SU-DHL-6 (cell line): ENCODE measurements around the gene SLC4A7.

Experiments
- EZH2phosphoT487 ChIP-seq: fragments of 200-600 bp; sonication (generic), shearing (Covaris generic); conservative IDR thresholded peaks from 2 replicates; pipeline ENCODE4 v1.6.1; 2018; ENCODE audit warnings: mild to moderate bottlenecking, antibody characterized with exemption, low read length, moderate library complexity, mixed read lengths
- TF ChIP-seq, protein P1 (sequence below): fragments of 200-600 bp; sonication (generic); IDR thresholded peaks from one replicate; pipeline ENCODE4 v1.5.1; 2017; ENCODE audit warnings: antibody characterized with exemption, mild to moderate bottlenecking, low read length, moderate library complexity; ENCODE audit not compliant: insufficient read depth, poor library complexity, severe bottlenecking

DNA sequence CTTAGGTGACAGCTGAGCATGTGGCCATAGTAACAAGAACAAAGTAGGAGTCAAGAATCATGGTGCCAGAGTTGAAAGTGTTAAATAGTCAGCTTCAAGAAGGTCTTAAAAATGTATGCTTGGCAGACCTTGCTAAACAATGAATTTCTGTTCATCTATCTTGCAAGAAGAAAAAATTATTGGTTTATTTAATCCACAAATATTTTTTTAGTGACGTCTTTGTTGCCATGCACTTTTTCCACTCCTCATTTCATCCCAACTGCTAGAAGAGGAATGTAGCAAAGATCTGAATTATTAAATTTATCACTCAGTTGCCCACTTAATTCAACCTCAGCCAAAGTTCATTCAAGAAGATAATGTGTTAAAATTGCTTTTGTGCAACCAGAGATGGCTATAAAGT, 3.2 kb upstream of the SLC4A7 start:
- TF ChIP-seq, protein P1, sequence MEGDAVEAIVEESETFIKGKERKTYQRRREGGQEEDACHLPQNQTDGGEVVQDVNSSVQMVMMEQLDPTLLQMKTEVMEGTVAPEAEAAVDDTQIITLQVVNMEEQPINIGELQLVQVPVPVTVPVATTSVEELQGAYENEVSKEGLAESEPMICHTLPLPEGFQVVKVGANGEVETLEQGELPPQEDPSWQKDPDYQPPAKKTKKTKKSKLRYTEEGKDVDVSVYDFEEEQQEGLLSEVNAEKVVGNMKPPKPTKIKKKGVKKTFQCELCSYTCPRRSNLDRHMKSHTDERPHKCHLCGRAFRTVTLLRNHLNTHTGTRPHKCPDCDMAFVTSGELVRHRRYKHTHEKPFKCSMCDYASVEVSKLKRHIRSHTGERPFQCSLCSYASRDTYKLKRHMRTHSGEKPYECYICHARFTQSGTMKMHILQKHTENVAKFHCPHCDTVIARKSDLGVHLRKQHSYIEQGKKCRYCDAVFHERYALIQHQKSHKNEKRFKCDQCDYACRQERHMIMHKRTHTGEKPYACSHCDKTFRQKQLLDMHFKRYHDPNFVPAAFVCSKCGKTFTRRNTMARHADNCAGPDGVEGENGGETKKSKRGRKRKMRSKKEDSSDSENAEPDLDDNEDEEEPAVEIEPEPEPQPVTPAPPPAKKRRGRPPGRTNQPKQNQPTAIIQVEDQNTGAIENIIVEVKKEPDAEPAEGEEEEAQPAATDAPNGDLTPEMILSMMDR, result no peak
- TF ChIP-seq EZH2phosphoT487, result no peak
